GM12878 (cell line): Measurements from ENCODE around the gene IRX4.

Experiments
- ATF2 ChIP-seq: IDR thresholded peaks from 2 replicates; pipeline ENCODE4 v1.6.1; 2012; ENCODE audit warnings: low read length, inconsistent platforms
- FOS ChIP-seq: IDR thresholded peaks from 3 replicates; pipeline ENCODE4 v1.6.1; 2011; ENCODE audit warnings: borderline replicate concordance; ENCODE audit not compliant: insufficient read length; ENCODE audit errors: extremely low read depth
- HDAC2 ChIP-seq: fragments of 200-600 bp; sonication (generic); IDR thresholded peaks from 2 replicates; pipeline ENCODE4 v1.6.1; 2017
- KAT2A ChIP-seq: conservative IDR thresholded peaks from 2 replicates; pipeline ENCODE4 v1.6.1; 2011; ENCODE audit warnings: low read depth, low read length; ENCODE audit not compliant: control insufficient read depth
- NR2C2 ChIP-seq: IDR thresholded peaks from 2 replicates; pipeline ENCODE4 v1.6.1; 2011; ENCODE audit warnings: borderline replicate concordance, low read depth; ENCODE audit not compliant: control insufficient read depth, insufficient read length
- POLR2A ChIP-seq: IDR thresholded peaks from 2 replicates; pipeline ENCODE4 v1.6.1; 2011; ENCODE audit warnings: low read depth, mild to moderate bottlenecking, low read length
- POLR2AphosphoS5 ChIP-seq: IDR thresholded peaks from 2 replicates; pipeline ENCODE4 v1.6.1; 2011; ENCODE audit warnings: mild to moderate bottlenecking, low read length, inconsistent platforms
- YBX1 ChIP-seq: fragments of 450-650 bp; IDR thresholded peaks from 2 replicates; pipeline ENCODE4 v1.6.1; 2016; ENCODE audit warnings: antibody characterized with exemption
- ZBED1 ChIP-seq: IDR thresholded peaks from 2 replicates; pipeline ENCODE4 v1.6.1; 2016; ENCODE audit warnings: borderline replicate concordance
- ZNF274 ChIP-seq: IDR thresholded peaks from one replicate; pipeline ENCODE4 v1.8.0; 2011; ENCODE audit not compliant: insufficient read length, insufficient read depth
- TF ChIP-seq, protein P1 (sequence below): IDR thresholded peaks from 2 replicates; pipeline ENCODE4 v1.6.1; 2011; ENCODE audit warnings: low read depth, low read length, improper control_type of control experiment, borderline replicate concordance
- TF ChIP-seq, protein P2 (sequence below): IDR thresholded peaks from 2 replicates; pipeline ENCODE4 v1.6.1; 2011; ENCODE audit warnings: mild to moderate bottlenecking, low read depth, low read length, moderate library complexity; ENCODE audit not compliant: insufficient replicate concordance
- TF ChIP-seq, protein P3 (sequence below), 3 experiments: IDR thresholded peaks in 2 of 3; conservative IDR thresholded peaks in 1 of 3; 2 replicates each; pipeline ENCODE4 v1.5.1; 2011; ENCODE audit warnings: low read depth in 3 of 3, low read length in 3 of 3, mild to moderate bottlenecking in 3 of 3, control low read depth in 2 of 3, moderate library complexity in 2 of 3, inconsistent platforms in 1 of 3, mixed read lengths in 1 of 3; ENCODE audit not compliant: control insufficient read depth in 2 of 3, insufficient read depth in 1 of 3; ENCODE audit errors: extremely low read depth in 1 of 3
- TF ChIP-seq, protein P4 (sequence below): fragments of 450-650 bp; IDR thresholded peaks from 2 replicates; pipeline ENCODE4 v1.6.1; 2017; ENCODE audit warnings: mild to moderate bottlenecking, low read depth, inconsistent platforms; ENCODE audit not compliant: poor library complexity, severe bottlenecking

GRCh38 chr5:1917830-1918487, 35.2 kb upstream of the IRX4 start:
- TF ChIP-seq, protein P1, sequence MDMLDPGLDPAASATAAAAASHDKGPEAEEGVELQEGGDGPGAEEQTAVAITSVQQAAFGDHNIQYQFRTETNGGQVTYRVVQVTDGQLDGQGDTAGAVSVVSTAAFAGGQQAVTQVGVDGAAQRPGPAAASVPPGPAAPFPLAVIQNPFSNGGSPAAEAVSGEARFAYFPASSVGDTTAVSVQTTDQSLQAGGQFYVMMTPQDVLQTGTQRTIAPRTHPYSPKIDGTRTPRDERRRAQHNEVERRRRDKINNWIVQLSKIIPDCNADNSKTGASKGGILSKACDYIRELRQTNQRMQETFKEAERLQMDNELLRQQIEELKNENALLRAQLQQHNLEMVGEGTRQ: no peak
- TF ChIP-seq NR2C2: no peak
- TF ChIP-seq KAT2A: no peak
- TF ChIP-seq, protein P2, sequence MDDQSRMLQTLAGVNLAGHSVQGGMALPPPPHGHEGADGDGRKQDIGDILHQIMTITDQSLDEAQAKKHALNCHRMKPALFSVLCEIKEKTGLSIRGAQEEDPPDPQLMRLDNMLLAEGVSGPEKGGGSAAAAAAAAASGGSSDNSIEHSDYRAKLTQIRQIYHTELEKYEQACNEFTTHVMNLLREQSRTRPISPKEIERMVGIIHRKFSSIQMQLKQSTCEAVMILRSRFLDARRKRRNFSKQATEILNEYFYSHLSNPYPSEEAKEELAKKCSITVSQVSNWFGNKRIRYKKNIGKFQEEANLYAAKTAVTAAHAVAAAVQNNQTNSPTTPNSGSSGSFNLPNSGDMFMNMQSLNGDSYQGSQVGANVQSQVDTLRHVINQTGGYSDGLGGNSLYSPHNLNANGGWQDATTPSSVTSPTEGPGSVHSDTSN: no peak
- TF ChIP-seq ATF2: no peak
- no peak for TF ChIP-seq POLR2A
- TF ChIP-seq, protein P3, sequence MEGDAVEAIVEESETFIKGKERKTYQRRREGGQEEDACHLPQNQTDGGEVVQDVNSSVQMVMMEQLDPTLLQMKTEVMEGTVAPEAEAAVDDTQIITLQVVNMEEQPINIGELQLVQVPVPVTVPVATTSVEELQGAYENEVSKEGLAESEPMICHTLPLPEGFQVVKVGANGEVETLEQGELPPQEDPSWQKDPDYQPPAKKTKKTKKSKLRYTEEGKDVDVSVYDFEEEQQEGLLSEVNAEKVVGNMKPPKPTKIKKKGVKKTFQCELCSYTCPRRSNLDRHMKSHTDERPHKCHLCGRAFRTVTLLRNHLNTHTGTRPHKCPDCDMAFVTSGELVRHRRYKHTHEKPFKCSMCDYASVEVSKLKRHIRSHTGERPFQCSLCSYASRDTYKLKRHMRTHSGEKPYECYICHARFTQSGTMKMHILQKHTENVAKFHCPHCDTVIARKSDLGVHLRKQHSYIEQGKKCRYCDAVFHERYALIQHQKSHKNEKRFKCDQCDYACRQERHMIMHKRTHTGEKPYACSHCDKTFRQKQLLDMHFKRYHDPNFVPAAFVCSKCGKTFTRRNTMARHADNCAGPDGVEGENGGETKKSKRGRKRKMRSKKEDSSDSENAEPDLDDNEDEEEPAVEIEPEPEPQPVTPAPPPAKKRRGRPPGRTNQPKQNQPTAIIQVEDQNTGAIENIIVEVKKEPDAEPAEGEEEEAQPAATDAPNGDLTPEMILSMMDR (IDR thresholded peaks at IDR 0.05 in 2 of 3, conservative IDR thresholded peaks at IDR 0.05 in 1 of 3; ENCODE audit: control insufficient read depth in 2 of 3, extremely low read depth in 1 of 3, insufficient read depth in 1 of 3, low read depth in 3 of 3, low read length in 3 of 3): no peak
- TF ChIP-seq ZBED1: no peak
- TF ChIP-seq, protein P4, sequence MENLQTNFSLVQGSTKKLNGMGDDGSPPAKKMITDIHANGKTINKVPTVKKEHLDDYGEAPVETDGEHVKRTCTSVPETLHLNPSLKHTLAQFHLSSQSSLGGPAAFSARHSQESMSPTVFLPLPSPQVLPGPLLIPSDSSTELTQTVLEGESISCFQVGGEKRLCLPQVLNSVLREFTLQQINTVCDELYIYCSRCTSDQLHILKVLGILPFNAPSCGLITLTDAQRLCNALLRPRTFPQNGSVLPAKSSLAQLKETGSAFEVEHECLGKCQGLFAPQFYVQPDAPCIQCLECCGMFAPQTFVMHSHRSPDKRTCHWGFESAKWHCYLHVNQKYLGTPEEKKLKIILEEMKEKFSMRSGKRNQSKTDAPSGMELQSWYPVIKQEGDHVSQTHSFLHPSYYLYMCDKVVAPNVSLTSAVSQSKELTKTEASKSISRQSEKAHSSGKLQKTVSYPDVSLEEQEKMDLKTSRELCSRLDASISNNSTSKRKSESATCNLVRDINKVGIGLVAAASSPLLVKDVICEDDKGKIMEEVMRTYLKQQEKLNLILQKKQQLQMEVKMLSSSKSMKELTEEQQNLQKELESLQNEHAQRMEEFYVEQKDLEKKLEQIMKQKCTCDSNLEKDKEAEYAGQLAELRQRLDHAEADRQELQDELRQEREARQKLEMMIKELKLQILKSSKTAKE: no peak
- no peak for TF ChIP-seq FOS
- TF ChIP-seq YBX1: no peak
- no peak for TF ChIP-seq POLR2AphosphoS5
- TF ChIP-seq ZNF274: no peak
- no peak for TF ChIP-seq HDAC2
